Naive thymus-derived CD8-positive, alpha-beta T cell (primary cell): ENCODE measurements around the gene MORN1. TPM values are rescaled to one million over a fixed set of nuclear protein-coding genes. Genes with fewer than 3 reads are reported as not detected.

Experiments
- ATAC-seq, 2 donors: fragments of 150-1000 bp; cut with Tn5 transposase in 1 of 2; sonication (Bioruptor Pico), chemical (Tn5 transposase) in 1 of 2; 1 replicate in 1 of 2; 2 replicates in 1 of 2; pipeline ENCODE4 v1.10.0; 2021; ENCODE audit warnings: mild to moderate bottlenecking in 2 of 2, moderate library complexity in 2 of 2
- POLR2A ChIA-PET: fragments of 350-600 bp; sonication (Branson Sonifier 250); formaldehyde crosslinking; loops from one replicate; lab custom pipeline; 2021; ENCODE audit warnings: antibody characterized with exemption; lab: Charles Lee
- DNase-seq, 10 donors: peaks; one replicate each; pipeline versions ENCODE4 v3.0.0 to v3.0.0-alpha.2; 2020 to 2022
- H3K27ac Mint-ChIP-seq, 10 donors: one replicate each; pipeline ENCODE4 v1.8.0; 2020 to 2022; ENCODE audit warnings: mild to moderate bottlenecking in 10 of 10, mixed read lengths in 10 of 10, moderate library complexity in 4 of 10, inconsistent platforms in 1 of 10
- H3K27me3 Mint-ChIP-seq, 5 donors: one replicate each; pipeline ENCODE4 v1.8.0; 2021 to 2022; ENCODE audit warnings: mixed read lengths in 5 of 5
- H3K36me3 Mint-ChIP-seq, 3 donors: one replicate each; pipeline ENCODE4 v1.8.0; 2020 to 2022; ENCODE audit warnings: mixed read lengths in 3 of 3, mild to moderate bottlenecking in 2 of 3, inconsistent platforms in 1 of 3
- H3K4me1 Mint-ChIP-seq, 4 donors: one replicate each; pipeline ENCODE4 v1.8.0; 2021 to 2022; ENCODE audit warnings: mixed read lengths in 4 of 4
- H3K4me3 Mint-ChIP-seq, 10 donors: one replicate each; pipeline ENCODE4 v1.8.0; 2020 to 2022; ENCODE audit warnings: mild to moderate bottlenecking in 10 of 10, mixed read lengths in 10 of 10, moderate library complexity in 6 of 10, inconsistent platforms in 1 of 10
- H3K9me3 Mint-ChIP-seq, 9 donors: one replicate each; pipeline ENCODE4 v1.8.0; 2020 to 2022; ENCODE audit warnings: mixed read lengths in 9 of 9, mild to moderate bottlenecking in 3 of 9, inconsistent platforms in 1 of 9, moderate library complexity in 1 of 9
- polyA plus RNA-seq, 3 donors: library from polyadenylated mRNA; unstranded; fragments of 300-500 nt; fragmentation: Illumina TruSeq; gene quantifications; one replicate each; pipeline ENCODE4 v1.2.3, GENCODE V29; 2021
- total RNA-seq, 8 experiments: library from RNA in 2 of 8; stranded (reverse) in 2 of 8; gene quantifications; one replicate each; pipeline ENCODE4 v1.2.3 and lab custom pipeline; 2021 to 2026

MORN1 gene
- total and polyA plus RNA-seq, 5 experiments from 2014 or later = 4.3 to 18.8 (median 7.1) TPM

GRCh38 chr1:2417833-2418225 is 26.5 kb upstream of the MORN1 start:
- H3K4me1 Mint-ChIP-seq = peaks cover 28 to 49% (median 40%) of the 10 kb centered on the region in 4 donors
- no peak for DNase-seq
- peaks cover 0 to 4% (median 0%) of the 10 kb centered on the region in 9 donors for H3K9me3 Mint-ChIP-seq
- ATAC-seq = no peak
- no peaks in the 10 kb centered on the region for H3K36me3 Mint-ChIP-seq
- POLR2A ChIA-PET = interaction anchor here (0.6 to 8.6 kb wide), 6 partner anchors 26 to 509 kb away, joined by 3 to 131 read pairs (median 42); partner anchors contain the start of genes PANK4 and PRXL2B
- H3K27ac Mint-ChIP-seq = peak overlapping the region in 3 of 10 donors; percentile 25 to 77 (median 77)
- H3K27me3 Mint-ChIP-seq = no peaks in the 10 kb centered on the region
- H3K4me3 Mint-ChIP-seq = no peak overlapping the region

DNA sequence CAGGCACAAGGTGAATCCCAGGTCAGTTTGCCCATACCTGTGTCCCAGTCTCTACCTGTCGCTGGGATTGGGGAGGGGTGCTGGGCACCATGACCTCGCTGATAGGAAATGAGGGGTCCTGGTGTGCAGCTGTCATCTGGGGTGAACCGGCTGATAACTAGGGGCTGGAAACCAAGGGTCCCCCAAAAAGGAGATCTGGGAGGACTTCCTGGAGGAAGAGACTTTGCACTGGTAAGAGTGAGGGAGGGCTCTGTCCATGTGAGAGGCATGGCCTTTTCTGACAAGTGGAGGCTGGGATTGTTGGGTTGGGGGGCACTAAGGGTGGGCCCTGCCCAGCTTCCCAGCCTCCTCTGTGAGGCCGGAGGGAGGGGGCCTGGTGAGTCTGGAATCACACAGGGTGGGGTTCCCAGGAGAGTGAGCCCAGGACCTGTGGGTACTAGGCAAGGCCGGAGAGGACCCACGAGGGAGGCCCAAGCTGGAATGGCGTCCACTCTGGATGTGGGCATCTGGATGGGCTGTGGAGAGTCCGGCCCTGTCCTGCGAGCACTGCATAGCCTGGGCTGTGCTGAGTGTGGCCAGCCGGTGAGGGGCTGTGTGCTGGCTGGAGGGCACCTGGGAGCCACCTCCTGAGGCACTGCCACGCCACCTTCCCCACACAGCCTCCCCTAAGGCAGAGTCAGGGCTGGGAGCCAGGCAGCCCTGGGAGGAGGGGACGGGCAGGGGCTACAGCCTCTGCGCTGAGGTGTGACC is 25.9 kb upstream of the MORN1 start:
- Mint-ChIP-seq H3K27ac (peak overlapping the region; percentile 79 to 96 (median 92)), H3K27me3 (no peaks in the 10 kb centered on the region), H3K9me3 (peaks cover 0 to 3% (median 0%) of the 10 kb centered on the region in 9 donors), H3K4me1 (peaks cover 28 to 51% (median 40%) of the 10 kb centered on the region in 4 donors), H3K36me3 (no peaks in the 10 kb centered on the region), H3K4me3 (peak overlapping the region; percentile 64 to 91 (median 85))
- ATAC-seq (no peak), DNase-seq (no peak)
- POLR2A ChIA-PET = interaction anchor here (0.6 to 8.6 kb wide), 9 partner anchors 10 to 508 kb away, joined by 3 to 131 read pairs (median 14); partner anchors contain the start of genes FAAP20, PANK4 and PRXL2B

DNA sequence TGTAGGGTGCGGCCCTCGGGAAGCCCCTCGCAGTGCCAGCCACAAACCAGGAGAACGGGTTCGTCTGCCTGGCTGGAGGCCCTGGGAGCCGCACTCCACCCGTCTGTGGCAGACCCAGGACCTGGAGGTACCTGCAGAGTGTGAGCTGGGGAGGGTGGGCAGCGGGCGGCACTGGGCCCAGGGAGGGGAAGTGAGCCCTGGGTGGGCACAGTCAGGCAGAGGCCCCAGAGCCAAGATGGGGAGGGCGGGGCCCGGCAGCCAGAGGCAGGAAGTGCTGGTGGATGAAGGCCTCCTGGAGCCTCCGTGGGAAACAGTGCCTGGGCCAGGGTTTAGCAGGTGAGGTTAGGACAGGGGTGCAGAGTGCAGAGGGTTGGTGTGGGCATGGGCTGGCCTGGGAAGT is 25.0 kb upstream of the MORN1 start:
- H3K4me3 Mint-ChIP-seq = peak overlapping the region; percentile 64 to 91 (median 85)
- H3K27ac Mint-ChIP-seq = peak overlapping the region; percentile 79 to 96 (median 92)
- ATAC-seq (peak in 1 of 2 donors; percentile 1), DNase-seq (peak in 6 of 10 donors; percentile 18 to 43 (median 30))
- no peaks in the 10 kb centered on the region for H3K27me3 Mint-ChIP-seq
- POLR2A ChIA-PET = interaction anchor here (0.9 to 8.6 kb wide), 19 partner anchors 10 to 222 kb away, joined by 3 to 131 read pairs (median 7); partner anchors contain the start of genes FAAP20, MORN1, PANK4 and PRXL2B
- H3K9me3 Mint-ChIP-seq = no peaks in the 10 kb centered on the region
- peaks cover 29 to 54% (median 40%) of the 10 kb centered on the region in 4 donors for H3K4me1 Mint-ChIP-seq
- no peaks in the 10 kb centered on the region for H3K36me3 Mint-ChIP-seq

- Mint-ChIP-seq H3K4me3 (peak overlapping the region; percentile 74 to 91 (median 86)), H3K9me3 (no peaks in the 10 kb centered on the region), H3K27ac (peak overlapping the region; percentile 86 to 96 (median 92)), H3K36me3 (no peaks in the 10 kb centered on the region), H3K4me1 (peaks cover 31 to 59% (median 42%) of the 10 kb centered on the region in 4 donors), H3K27me3 (no peaks in the 10 kb centered on the region)
- ATAC-seq = peak; percentile 6 to 10
- peak in 9 of 10 donors; percentile 18 to 77 (median 38) for DNase-seq
- POLR2A ChIA-PET = interaction anchor here (0.6 to 8.6 kb wide), 21 partner anchors 10 to 219 kb away, joined by 3 to 131 read pairs (median 6); partner anchors contain the start of genes MORN1, PANK4, PRXL2B and RER1
These were observed 24.5 kb upstream of the MORN1 start for GRCh38 chr1:2415801-2416208.

- Mint-ChIP-seq H3K4me1 (peaks cover 33 to 62% (median 43%) of the 10 kb centered on the region in 4 donors), H3K27ac (peak overlapping the region; percentile 86 to 96 (median 92)), H3K4me3 (peak overlapping the region; percentile 74 to 91 (median 86)), H3K27me3 (no peaks in the 10 kb centered on the region), H3K9me3 (no peaks in the 10 kb centered on the region), H3K36me3 (no peaks in the 10 kb centered on the region)
- POLR2A ChIA-PET = interaction anchor here (0.6 to 8.6 kb wide), 20 partner anchors 10 to 219 kb away, joined by 3 to 131 read pairs (median 6); partner anchors contain the start of genes MORN1, PANK4, PRXL2B and RER1
- ATAC-seq (no peak), DNase-seq (peak in 1 of 10 donors; percentile 18)
These were observed 24.0 kb upstream of the MORN1 start for GRCh38 chr1:2415337-2415736.

DNA sequence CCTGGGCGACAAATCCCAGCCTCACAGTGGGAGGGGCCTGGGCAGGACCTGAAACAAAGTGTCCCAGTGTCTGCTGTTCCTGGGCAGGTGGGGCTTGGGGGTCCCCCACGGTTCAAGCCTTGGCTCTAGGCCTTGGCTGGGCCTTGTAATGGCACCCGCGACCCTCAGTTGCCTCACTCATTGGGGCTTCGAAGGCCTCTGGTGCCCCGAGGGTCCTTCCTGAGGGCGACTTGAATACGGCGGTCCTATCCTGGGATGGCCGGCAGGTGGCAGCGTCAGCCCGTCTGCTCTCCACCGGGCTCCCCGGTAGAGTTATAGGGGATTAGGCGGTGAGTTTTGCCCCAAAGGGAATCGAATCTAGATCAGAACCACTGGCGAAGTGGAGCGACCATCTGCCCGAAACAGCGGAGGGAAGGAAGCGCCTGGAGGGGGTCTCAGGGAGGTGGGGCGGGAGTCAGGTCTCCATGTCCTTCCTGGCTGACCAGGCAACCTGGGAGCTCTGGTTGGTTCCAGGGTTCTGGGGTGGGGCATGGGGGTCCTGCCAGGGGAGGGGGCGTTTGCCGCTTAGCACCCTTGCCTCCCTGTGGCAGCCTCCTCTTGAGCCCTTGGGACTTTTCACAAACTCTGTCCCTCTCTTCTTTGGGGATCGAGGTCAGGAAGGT is 23.1 kb upstream of the MORN1 start:
- DNase-seq (peak; percentile 69 to 90 (median 78)), ATAC-seq (peak; percentile 32 to 34)
- H3K9me3 Mint-ChIP-seq = no peaks in the 10 kb centered on the region
- H3K27ac Mint-ChIP-seq = peak overlapping the region; percentile 88 to 96 (median 94)
- H3K4me3 Mint-ChIP-seq = peak overlapping the region; percentile 74 to 91 (median 86)
- peaks cover 33 to 63% (median 45%) of the 10 kb centered on the region in 4 donors for H3K4me1 Mint-ChIP-seq
- H3K36me3 Mint-ChIP-seq = no peaks in the 10 kb centered on the region
- POLR2A ChIA-PET = interaction anchor here (0.7 to 8.6 kb wide), 14 partner anchors 12 to 220 kb away, joined by 3 to 131 read pairs (median 10); partner anchors contain the start of genes FAAP20, MORN1, PANK4 and PRXL2B
- no peaks in the 10 kb centered on the region for H3K27me3 Mint-ChIP-seq

GRCh38 chr1:2413495-2414296 is 22.3 kb upstream of the MORN1 start:
- ATAC-seq (no peak), DNase-seq (peak in 4 of 10 donors; percentile 5 to 29 (median 26))
- Mint-ChIP-seq H3K9me3 (no peaks in the 10 kb centered on the region), H3K27me3 (no peaks in the 10 kb centered on the region), H3K4me1 (peaks cover 28 to 59% (median 41%) of the 10 kb centered on the region in 4 donors), H3K27ac (peak overlapping the region; percentile 88 to 96 (median 94)), H3K36me3 (no peaks in the 10 kb centered on the region), H3K4me3 (peak overlapping the region; percentile 74 to 91 (median 86))
- POLR2A ChIA-PET = interaction anchor here (0.6 to 8.6 kb wide), 20 partner anchors 22 to 373 kb away, joined by 3 to 131 read pairs (median 6); partner anchors contain the start of genes MORN1, PANK4, PRXL2B and RER1

- H3K4me1 Mint-ChIP-seq = peaks cover 27 to 56% (median 41%) of the 10 kb centered on the region in 4 donors
- peak overlapping the region in 9 of 10 donors; percentile 50 to 91 (median 85) for H3K4me3 Mint-ChIP-seq
- peak overlapping the region in 4 of 10 donors; percentile 83 to 95 (median 90) for H3K27ac Mint-ChIP-seq
- no peaks in the 10 kb centered on the region for H3K9me3 Mint-ChIP-seq
- no peaks in the 10 kb centered on the region for H3K36me3 Mint-ChIP-seq
- ATAC-seq = peak; percentile 35 to 54
- no peaks in the 10 kb centered on the region for H3K27me3 Mint-ChIP-seq
- DNase-seq = no peak
- POLR2A ChIA-PET = interaction anchor here (0.6 to 8.6 kb wide), 14 partner anchors 21 to 374 kb away, joined by 3 to 131 read pairs (median 6); partner anchors contain the start of genes MORN1, PANK4, PRXL2B and RER1
These were observed 21.6 kb upstream of the MORN1 start for GRCh38 chr1:2412773-2413494.

DNA sequence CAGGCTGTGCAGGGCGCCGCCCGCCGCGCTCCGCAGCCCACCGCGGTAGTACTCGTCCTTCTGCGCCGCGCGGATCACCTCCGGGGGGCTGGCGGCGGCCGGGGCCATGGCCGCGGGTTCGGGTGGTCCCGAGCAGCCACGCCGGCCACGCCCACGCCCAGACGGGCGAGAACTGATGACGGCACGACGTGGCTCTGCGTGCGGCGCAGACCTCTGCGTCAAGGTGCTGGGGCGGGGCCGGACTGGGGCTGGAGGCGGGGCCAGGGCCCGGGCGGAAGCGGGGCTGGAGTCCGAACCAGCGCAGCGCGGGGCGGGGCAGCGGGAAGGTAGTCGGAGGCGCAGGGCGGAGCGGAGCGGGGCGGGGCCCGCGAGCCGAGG is 21.0 kb upstream of the MORN1 start, which contains the start of gene PEX10:
TSS of gene PEX10 (minus strand) at position 170 of the 378 bp plus-strand sequence. CDS start at position 108, 62 bp downstream.
- Mint-ChIP-seq H3K27me3 (no peaks in the 10 kb centered on the region), H3K36me3 (peaks cover 0 to 4% (median 0%) of the 10 kb centered on the region in 3 donors), H3K27ac (peak within 1 kb of the TSS; percentile 55 to 96 (median 87)), H3K9me3 (no peaks in the 10 kb centered on the region), H3K4me1 (peaks cover 27 to 57% (median 41%) of the 10 kb centered on the region in 4 donors), H3K4me3 (peak within 1 kb of the TSS; percentile 77 to 91 (median 86))
- DNase-seq (peak; percentile 96 to 100 (median 98)), ATAC-seq (peak; percentile 78 to 88)
- POLR2A ChIA-PET = interaction anchor here (1.0 to 8.6 kb wide), 11 partner anchors 20 to 374 kb away, joined by 3 to 131 read pairs (median 7); partner anchors contain the start of genes MORN1, PANK4, PRXL2B and RER1

DNA sequence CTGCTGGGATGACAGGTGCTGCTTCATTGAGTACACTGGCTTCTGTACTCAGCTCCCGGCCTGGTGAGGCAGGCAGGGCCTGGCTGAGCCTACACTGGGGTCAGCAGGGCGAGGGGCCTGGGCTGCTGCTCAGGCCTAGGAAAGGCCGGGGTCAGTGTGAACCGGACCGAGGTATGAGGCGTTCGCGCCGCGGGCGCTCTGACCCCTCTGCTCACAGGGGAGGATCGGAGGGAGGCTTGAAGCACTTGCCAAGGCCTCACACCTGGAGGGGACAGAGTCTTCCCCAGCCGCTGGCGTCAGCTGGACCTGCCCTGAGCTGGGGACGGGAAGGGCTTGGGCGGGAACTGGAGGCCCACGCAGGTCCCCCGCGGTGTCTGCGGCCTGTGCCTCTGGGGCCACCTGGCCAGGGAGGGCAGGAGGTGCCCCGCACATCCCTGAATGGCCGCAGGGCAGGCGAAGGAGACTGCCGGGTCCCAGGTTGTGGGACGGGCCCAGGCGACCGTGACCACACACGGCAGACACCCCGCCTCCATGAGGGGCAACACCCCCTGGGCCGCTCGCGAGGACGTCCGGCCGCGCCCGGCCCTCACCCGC is 20.5 kb upstream of the MORN1 start:
- Mint-ChIP-seq H3K36me3 (peaks cover 0 to 5% (median 0%) of the 10 kb centered on the region in 3 donors), H3K4me3 (peak overlapping the region; percentile 77 to 91 (median 86)), H3K27ac (peak overlapping the region; percentile 54 to 89 (median 86)), H3K9me3 (no peaks in the 10 kb centered on the region), H3K27me3 (no peaks in the 10 kb centered on the region), H3K4me1 (peaks cover 23 to 54% (median 36%) of the 10 kb centered on the region in 4 donors)
- DNase-seq (peak in 1 of 10 donors; percentile 20), ATAC-seq (peak in 1 of 2 donors; percentile 19)
- POLR2A ChIA-PET = interaction anchor here (0.5 to 8.6 kb wide), 9 partner anchors 20 to 1513 kb away, joined by 3 to 131 read pairs (median 15); partner anchors contain the start of genes MORN1, PANK4, PRXL2B and RER1
